Gastroesophageal sphincter (tissue), 4 donors: ENCODE results near the gene KCMF1. TPM values are rescaled to one million over a fixed set of nuclear protein-coding genes. Genes with fewer than 3 reads are reported as not detected.

Source experiments
- ATAC-seq: fragments of 150-250 bp; one replicate; pipeline ENCODE4 v1.9.1; 2016; ENCODE audit warnings: mild to moderate bottlenecking, moderate library complexity
- H3K27ac ChIP-seq, 4 donors: fragments of 200-600 bp; sonication (generic) in 3 of 4; 1 replicate in 3 of 4; 2 replicates in 1 of 4; pipeline ENCODE4 v1.5.1; 2016 to 2019
- H3K27me3 ChIP-seq: fragments of 200-600 bp; sonication (generic); one replicate; pipeline ENCODE4 v1.5.1; 2019
- H3K36me3 ChIP-seq, 2 donors: fragments of 200-600 bp; sonication (generic); one replicate each; pipeline ENCODE4 v1.5.1; 2019; ENCODE audit warnings: control low read depth in 1 of 2
- H3K4me1 ChIP-seq, 3 donors: fragments of 200-600 bp; sonication (generic); 1 replicate in 2 of 3; 2 replicates in 1 of 3; pipeline ENCODE4 v1.5.1; 2016 to 2019; ENCODE audit warnings: control low read depth in 2 of 3
- H3K4me3 ChIP-seq, 2 donors: fragments of 200-600 bp; sonication (generic); one replicate each; pipeline ENCODE4 v1.5.1; 2019; ENCODE audit warnings: mild to moderate bottlenecking in 1 of 2, moderate library complexity in 1 of 2
- H3K9me3 ChIP-seq, 3 donors: fragments of 200-600 bp; sonication (generic); one replicate each; pipeline ENCODE4 v1.5.1; 2017 to 2019; ENCODE audit warnings: control low read depth in 2 of 3
- EP300 ChIP-seq: sonication (generic); formaldehyde crosslinking; IDR thresholded peaks from one replicate; pipeline ENCODE4 v1.6.1; 2017; ENCODE audit warnings: antibody characterized with exemption, mild to moderate bottlenecking
- POLR2A ChIP-seq, 2 donors: fragments of 450-650 bp; IDR thresholded peaks; one replicate each; pipeline ENCODE4 v1.6.1; 2017; ENCODE audit warnings: antibody characterized with exemption in 2 of 2, mild to moderate bottlenecking in 2 of 2, moderate library complexity in 1 of 2
- POLR2AphosphoS5 ChIP-seq: sonication (generic); formaldehyde crosslinking; IDR thresholded peaks from one replicate; pipeline ENCODE4 v1.6.1; 2017; ENCODE audit warnings: antibody characterized with exemption
- WGBS, 2 donors: methylation state at CpG; one replicate each; pipeline ENCODE4 v1.1.5; 2018; ENCODE audit warnings: low coverage in 1 of 2; 5-methylcytosine and 5-hydroxymethylcytosine counted together
- total RNA-seq, 4 donors: library from RNA; depleted of rRNA; stranded (reverse); fragments of >200 nt; gene quantifications; one replicate each; pipeline ENCODE4 v1.1.0, GENCODE V29; 2016
- TF ChIP-seq, protein P1 (sequence below), 4 experiments: fragments of 200-600 bp in 2 of 4; fragments of 450-650 bp in 2 of 4; sonication (generic) in 1 of 4; IDR thresholded peaks; one replicate each; pipeline ENCODE4 v1.5.1; 2017 to 2019; ENCODE audit warnings: antibody characterized with exemption in 4 of 4, mild to moderate bottlenecking in 2 of 4, moderate library complexity in 2 of 4

KCMF1 gene
- total RNA-seq, 4 donors from 2014 or later, result 39.4 to 79.1 (median 68.1) TPM

GRCh38 chr2:85032621-85033020 is 61.7 kb downstream of the KCMF1 start:
- peaks cover 0 to 71% of the 10 kb centered on the region in 2 donors for H3K36me3 ChIP-seq
- H3K4me1 ChIP-seq, result no peaks in the 10 kb centered on the region
- no peak overlapping the region for H3K4me3 ChIP-seq
- H3K27ac ChIP-seq, result no peak overlapping the region
- no peak for TF ChIP-seq EP300
- TF ChIP-seq POLR2AphosphoS5, result no peak
- TF ChIP-seq POLR2A (IDR thresholded peaks at IDR 0.05), result no peak
- TF ChIP-seq, protein P1, sequence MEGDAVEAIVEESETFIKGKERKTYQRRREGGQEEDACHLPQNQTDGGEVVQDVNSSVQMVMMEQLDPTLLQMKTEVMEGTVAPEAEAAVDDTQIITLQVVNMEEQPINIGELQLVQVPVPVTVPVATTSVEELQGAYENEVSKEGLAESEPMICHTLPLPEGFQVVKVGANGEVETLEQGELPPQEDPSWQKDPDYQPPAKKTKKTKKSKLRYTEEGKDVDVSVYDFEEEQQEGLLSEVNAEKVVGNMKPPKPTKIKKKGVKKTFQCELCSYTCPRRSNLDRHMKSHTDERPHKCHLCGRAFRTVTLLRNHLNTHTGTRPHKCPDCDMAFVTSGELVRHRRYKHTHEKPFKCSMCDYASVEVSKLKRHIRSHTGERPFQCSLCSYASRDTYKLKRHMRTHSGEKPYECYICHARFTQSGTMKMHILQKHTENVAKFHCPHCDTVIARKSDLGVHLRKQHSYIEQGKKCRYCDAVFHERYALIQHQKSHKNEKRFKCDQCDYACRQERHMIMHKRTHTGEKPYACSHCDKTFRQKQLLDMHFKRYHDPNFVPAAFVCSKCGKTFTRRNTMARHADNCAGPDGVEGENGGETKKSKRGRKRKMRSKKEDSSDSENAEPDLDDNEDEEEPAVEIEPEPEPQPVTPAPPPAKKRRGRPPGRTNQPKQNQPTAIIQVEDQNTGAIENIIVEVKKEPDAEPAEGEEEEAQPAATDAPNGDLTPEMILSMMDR (IDR thresholded peaks at IDR 0.05), result no peak
- H3K27me3 ChIP-seq, result no peaks in the 10 kb centered on the region
- no peaks in the 10 kb centered on the region for H3K9me3 ChIP-seq
- no peak for ATAC-seq
- WGBS, 2 donors, result 82 to 96% methylated on average over 5 of the region's 5 CpGs

GRCh38 chr2:85033388-85033787 is 62.4 kb downstream of the KCMF1 start:
- 93 to 100% methylated on average over 1 to 2 of the region's 2 CpGs for WGBS, 2 donors
- no peak for ATAC-seq
- Histone ChIP-seq H3K9me3 (no peaks in the 10 kb centered on the region), H3K4me3 (no peak overlapping the region), H3K4me1 (no peaks in the 10 kb centered on the region), H3K27me3 (no peaks in the 10 kb centered on the region), H3K27ac (no peak overlapping the region), H3K36me3 (peaks cover 0 to 71% of the 10 kb centered on the region in 2 donors)
- no peak for TF ChIP-seq POLR2AphosphoS5
- TF ChIP-seq POLR2A (IDR thresholded peaks at IDR 0.05), result no peak
- TF ChIP-seq, protein P1 (IDR thresholded peaks at IDR 0.05), result no peak
- no peak for TF ChIP-seq EP300

- no peak for TF ChIP-seq POLR2AphosphoS5
- TF ChIP-seq, protein P1 (IDR thresholded peaks at IDR 0.05), result no peak
- no peak overlapping the region for H3K4me3 ChIP-seq
- H3K27ac ChIP-seq, result no peak overlapping the region
- peaks cover 0 to 67% of the 10 kb centered on the region in 2 donors for H3K36me3 ChIP-seq
- WGBS, 2 donors, result 82 to 84% methylated on average over 2 of the region's 2 CpGs
- H3K27me3 ChIP-seq, result no peaks in the 10 kb centered on the region
- no peaks in the 10 kb centered on the region for H3K9me3 ChIP-seq
- no peaks in the 10 kb centered on the region for H3K4me1 ChIP-seq
- no peak for ATAC-seq
Observed at GRCh38 chr2:85034158-85034557, 63.2 kb downstream of the KCMF1 start.

- no peak overlapping the region for H3K4me3 ChIP-seq
- H3K9me3 ChIP-seq, result no peaks in the 10 kb centered on the region
- peaks cover 0 to 56% of the 10 kb centered on the region in 2 donors for H3K36me3 ChIP-seq
- H3K4me1 ChIP-seq, result no peaks in the 10 kb centered on the region
- ATAC-seq, result no peak
- no peak overlapping the region for H3K27ac ChIP-seq
- H3K27me3 ChIP-seq, result no peaks in the 10 kb centered on the region
- WGBS, 2 donors, result 84 to 93% methylated on average over 7 of the region's 7 CpGs
- TF ChIP-seq POLR2A (IDR thresholded peaks at IDR 0.05) (no peak), POLR2AphosphoS5 (no peak), EP300 (no peak)
- TF ChIP-seq, protein P1 (IDR thresholded peaks at IDR 0.05), result no peak
Observed at GRCh38 chr2:85037622-85038021, 66.7 kb downstream of the KCMF1 start.

DNA sequence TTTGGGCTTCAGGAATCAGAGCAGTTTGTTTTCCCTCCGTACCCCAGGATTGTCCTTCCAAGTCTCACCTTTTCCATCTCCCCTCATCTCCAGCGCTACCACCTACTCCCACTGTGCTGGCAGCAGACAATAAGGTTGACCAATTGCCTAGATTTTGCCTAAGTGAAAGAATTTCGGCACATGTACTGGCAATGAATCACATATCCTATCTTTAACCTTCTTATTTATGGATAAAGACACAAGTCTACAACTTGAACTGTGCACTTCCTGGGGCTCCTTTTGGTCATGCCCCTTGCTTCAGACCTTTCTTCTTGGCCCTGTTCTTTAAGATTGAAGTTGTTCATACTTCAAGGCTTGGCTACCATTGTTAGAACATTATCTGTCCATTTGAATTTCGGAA is 71.4 kb downstream of the KCMF1 start:
- Histone ChIP-seq H3K9me3 (no peaks in the 10 kb centered on the region), H3K4me1 (no peaks in the 10 kb centered on the region), H3K4me3 (no peak overlapping the region), H3K27me3 (no peaks in the 10 kb centered on the region), H3K36me3 (peaks cover 0 to 73% of the 10 kb centered on the region in 2 donors), H3K27ac (no peak overlapping the region)
- 89 to 100% methylated on average over 3 to 4 of the region's 4 CpGs for WGBS, 2 donors
- ATAC-seq, result no peak
- TF ChIP-seq EP300 (no peak), POLR2A (IDR thresholded peaks at IDR 0.05) (no peak), POLR2AphosphoS5 (no peak)
- TF ChIP-seq, protein P1 (IDR thresholded peaks at IDR 0.05), result no peak
